Endometrial microvascular endothelial cells (primary cell): ENCODE data around the gene OR52M1. TPM values are rescaled to one million over a fixed set of nuclear protein-coding genes. Genes with fewer than 3 reads are reported as not detected.
"Not testable (repeated sequence)": the region's sequence is repeated elsewhere in the genome, so short reads cannot be mapped to it uniquely, and the experiment has no call there.

Experiments
- in situ Hi-C: cut with HindIII; loops from 2 replicates; pipeline ENCODE4 v1.10.0; 2017; ENCODE audit warnings: low sequenced_read_pairs, low pct_unique_long_range_greater_than_20kb; ENCODE audit errors: inconsistent ontology term
- total RNA-seq: library from RNA; depleted of rRNA; stranded (reverse); fragments of >200 nt; gene quantifications from one replicate; pipeline ENCODE4 v1.2.3, GENCODE V29; 2015; ENCODE audit errors: inconsistent ontology term

OR52M1 gene
- total RNA-seq, result not detected

- in situ Hi-C loops, result no loop called here
Observed at GRCh38 chr11:4544891-4545290, at the start of gene OR52M1. TSS of gene OR52M1 (plus strand) at chr11:4545191. CDS start at chr11:4545191, 0 bp downstream.

- in situ Hi-C loops, result no loop called here
Observed at GRCh38 chr11:4495487-4495886, 49.5 kb upstream of the OR52M1 start.

- in situ Hi-C loops, result no loop called here
Observed at GRCh38 chr11:4495986-4496385, 49.0 kb upstream of the OR52M1 start.

GRCh38 chr11:4496557-4497248, 48.3 kb upstream of the OR52M1 start:
- in situ Hi-C loops, result no loop called here

- in situ Hi-C loops, result no loop called here
Observed at GRCh38 chr11:4508886-4509285, 36.1 kb upstream of the OR52M1 start.

GRCh38 chr11:4511282-4512245, 33.4 kb upstream of the OR52M1 start:
- in situ Hi-C loops, result no loop called here

- in situ Hi-C loops, result no loop called here
Observed at GRCh38 chr11:4514196-4514595, 30.8 kb upstream of the OR52M1 start.

GRCh38 chr11:4522339-4522738, 22.7 kb upstream of the OR52M1 start:
- in situ Hi-C loops, result no loop called here

GRCh38 chr11:4522752-4523151, 22.2 kb upstream of the OR52M1 start:
- in situ Hi-C loops, result no loop called here

GRCh38 chr11:4523666-4524065, 21.3 kb upstream of the OR52M1 start:
- in situ Hi-C loops, result no loop called here

- in situ Hi-C loops, result no loop called here
Observed at GRCh38 chr11:4527926-4528325, 17.1 kb upstream of the OR52M1 start.

- in situ Hi-C loops, result not testable (repeated sequence)
Observed at GRCh38 chr11:4531686-4532085, 13.3 kb upstream of the OR52M1 start.

GRCh38 chr11:4539603-4540219, 5.3 kb upstream of the OR52M1 start:
- in situ Hi-C loops, result no loop called here

GRCh38 chr11:4541071-4541470, 3.9 kb upstream of the OR52M1 start:
- in situ Hi-C loops, result no loop called here

- in situ Hi-C loops, result no loop called here
Observed at GRCh38 chr11:4543561-4543960, 1.4 kb upstream of the OR52M1 start.

- in situ Hi-C loops, result no loop called here
Observed at GRCh38 chr11:4546878-4547277, 1.9 kb downstream of the OR52M1 start.

GRCh38 chr11:4547416-4547815, 2.4 kb downstream of the OR52M1 start:
- in situ Hi-C loops, result no loop called here

- in situ Hi-C loops, result no loop called here
Observed at GRCh38 chr11:4551346-4551979, 6.5 kb downstream of the OR52M1 start.
